Esophagus muscularis mucosa (tissue), 4 donors: ENCODE data around the gene ZSWIM4. TPM values are rescaled to one million over a fixed set of nuclear protein-coding genes. Genes with fewer than 3 reads are reported as not detected.

Source experiments
- DNase-seq: peaks from one replicate; pipeline ENCODE4 v3.0.0-alpha.2; 2017; ENCODE audit errors: extremely low spot score
- H3K27ac ChIP-seq, 4 donors: fragments of 200-600 bp; sonication (generic); replicated peaks in 1 of 4; 1 replicate in 3 of 4; 2 replicates in 1 of 4; pipeline ENCODE4 v1.5.1; 2016 to 2019; ENCODE audit warnings: mild to moderate bottlenecking in 1 of 4
- H3K27me3 ChIP-seq, 4 donors: fragments of 200-600 bp; sonication (generic); one replicate each; pipeline versions ENCODE4 v1.5.1 to v1.6.0; 2016 to 2019
- H3K36me3 ChIP-seq, 4 donors: fragments of 200-600 bp; sonication (generic); one replicate each; pipeline ENCODE4 v1.5.1; 2016 to 2019
- H3K4me1 ChIP-seq, 4 donors: fragments of 200-600 bp; sonication (generic); one replicate each; pipeline ENCODE4 v1.5.1; 2016 to 2019
- H3K4me3 ChIP-seq, 4 donors: fragments of 200-600 bp; sonication (generic); 1 replicate in 2 of 4; 2 replicates in 2 of 4; pipeline ENCODE4 v1.5.1; 2016 to 2019; ENCODE audit warnings: mild to moderate bottlenecking in 4 of 4, moderate library complexity in 1 of 4
- H3K9me3 ChIP-seq, 4 donors: fragments of 200-600 bp; sonication (generic); 1 replicate in 3 of 4; 2 replicates in 1 of 4; pipeline ENCODE4 v1.5.1; 2016 to 2019
- EP300 ChIP-seq: sonication (generic); formaldehyde crosslinking; IDR thresholded peaks from one replicate; pipeline ENCODE4 v1.6.1; 2017; ENCODE audit warnings: antibody characterized with exemption
- POLR2A ChIP-seq: fragments of 450-650 bp; IDR thresholded peaks from one replicate; pipeline ENCODE4 v1.6.1; 2017; ENCODE audit warnings: antibody characterized with exemption, moderate library complexity, mild to moderate bottlenecking, low read depth
- POLR2AphosphoS5 ChIP-seq, 2 donors: sonication (generic); formaldehyde crosslinking; IDR thresholded peaks; one replicate each; pipeline ENCODE4 v1.6.1; 2017; ENCODE audit warnings: antibody characterized with exemption in 2 of 2
- WGBS: methylation state at CpG from one replicate; pipeline ENCODE4 v1.1.5; 2018; 5-methylcytosine and 5-hydroxymethylcytosine counted together
- intact Hi-C: fragments of 100-400 bp; cut with DNase I; formaldehyde crosslinking; loops from one replicate; pipeline ENCODE4 v1.15.1; 2023
- total RNA-seq, 4 donors: library from RNA; depleted of rRNA; stranded (reverse); fragments of >200 nt; gene quantifications; one replicate each; pipeline versions ENCODE4 v1.1.0 to v1.2.1, GENCODE V29; 2016
- TF ChIP-seq, protein P1 (sequence below), 3 experiments: fragments of 200-600 bp in 2 of 3; fragments of 450-650 bp in 1 of 3; sonication (generic) in 2 of 3; IDR thresholded peaks; one replicate each; pipeline ENCODE4 v1.5.1; 2017 to 2019; ENCODE audit warnings: antibody characterized with exemption in 3 of 3, mild to moderate bottlenecking in 2 of 3, moderate library complexity in 1 of 3

ZSWIM4 gene
- total RNA-seq, 4 donors from 2014 or later, result 5.3 to 11.6 (median 7.8) TPM

DNA sequence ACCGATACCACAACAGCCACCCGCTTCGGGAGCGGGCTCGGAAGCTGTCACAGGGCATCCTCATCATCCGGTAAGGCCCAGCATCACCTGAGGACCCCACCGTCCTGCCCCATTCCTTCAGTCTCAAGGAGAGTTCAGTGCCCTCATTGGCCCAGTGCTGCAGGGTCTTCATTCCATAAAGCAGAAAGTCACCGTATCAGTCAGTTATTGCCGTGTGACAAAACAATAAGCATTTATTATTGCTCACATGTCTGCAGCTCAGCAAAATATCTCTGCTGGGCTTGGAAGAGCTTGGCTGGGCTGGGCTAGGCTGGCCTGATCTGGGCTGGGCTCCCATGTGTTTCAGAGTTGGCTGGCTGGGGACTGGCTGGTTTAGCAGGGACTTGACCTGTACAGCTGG lies 39.0 kb upstream of the ZSWIM4 start:
- Histone ChIP-seq H3K27me3 (no peaks in the 10 kb centered on the region), H3K9me3 (no peaks in the 10 kb centered on the region), H3K4me3 (no peak overlapping the region), H3K4me1 (peaks cover 0 to 5% (median 0%) of the 10 kb centered on the region in 4 donors), H3K27ac (no peak overlapping the region), H3K36me3 (peaks cover 81 to 100% (median 100%) of the 10 kb centered on the region in 4 donors)
- no peak for DNase-seq
- TF ChIP-seq POLR2AphosphoS5 (IDR thresholded peaks at IDR 0.05) (no peak), EP300 (no peak), POLR2A (no peak)
- TF ChIP-seq, protein P1, sequence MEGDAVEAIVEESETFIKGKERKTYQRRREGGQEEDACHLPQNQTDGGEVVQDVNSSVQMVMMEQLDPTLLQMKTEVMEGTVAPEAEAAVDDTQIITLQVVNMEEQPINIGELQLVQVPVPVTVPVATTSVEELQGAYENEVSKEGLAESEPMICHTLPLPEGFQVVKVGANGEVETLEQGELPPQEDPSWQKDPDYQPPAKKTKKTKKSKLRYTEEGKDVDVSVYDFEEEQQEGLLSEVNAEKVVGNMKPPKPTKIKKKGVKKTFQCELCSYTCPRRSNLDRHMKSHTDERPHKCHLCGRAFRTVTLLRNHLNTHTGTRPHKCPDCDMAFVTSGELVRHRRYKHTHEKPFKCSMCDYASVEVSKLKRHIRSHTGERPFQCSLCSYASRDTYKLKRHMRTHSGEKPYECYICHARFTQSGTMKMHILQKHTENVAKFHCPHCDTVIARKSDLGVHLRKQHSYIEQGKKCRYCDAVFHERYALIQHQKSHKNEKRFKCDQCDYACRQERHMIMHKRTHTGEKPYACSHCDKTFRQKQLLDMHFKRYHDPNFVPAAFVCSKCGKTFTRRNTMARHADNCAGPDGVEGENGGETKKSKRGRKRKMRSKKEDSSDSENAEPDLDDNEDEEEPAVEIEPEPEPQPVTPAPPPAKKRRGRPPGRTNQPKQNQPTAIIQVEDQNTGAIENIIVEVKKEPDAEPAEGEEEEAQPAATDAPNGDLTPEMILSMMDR (IDR thresholded peaks at IDR 0.05), result no peak
- 96% methylated on average over 9 of the region's 9 CpGs for WGBS
- intact Hi-C loops, result no loop called here

DNA sequence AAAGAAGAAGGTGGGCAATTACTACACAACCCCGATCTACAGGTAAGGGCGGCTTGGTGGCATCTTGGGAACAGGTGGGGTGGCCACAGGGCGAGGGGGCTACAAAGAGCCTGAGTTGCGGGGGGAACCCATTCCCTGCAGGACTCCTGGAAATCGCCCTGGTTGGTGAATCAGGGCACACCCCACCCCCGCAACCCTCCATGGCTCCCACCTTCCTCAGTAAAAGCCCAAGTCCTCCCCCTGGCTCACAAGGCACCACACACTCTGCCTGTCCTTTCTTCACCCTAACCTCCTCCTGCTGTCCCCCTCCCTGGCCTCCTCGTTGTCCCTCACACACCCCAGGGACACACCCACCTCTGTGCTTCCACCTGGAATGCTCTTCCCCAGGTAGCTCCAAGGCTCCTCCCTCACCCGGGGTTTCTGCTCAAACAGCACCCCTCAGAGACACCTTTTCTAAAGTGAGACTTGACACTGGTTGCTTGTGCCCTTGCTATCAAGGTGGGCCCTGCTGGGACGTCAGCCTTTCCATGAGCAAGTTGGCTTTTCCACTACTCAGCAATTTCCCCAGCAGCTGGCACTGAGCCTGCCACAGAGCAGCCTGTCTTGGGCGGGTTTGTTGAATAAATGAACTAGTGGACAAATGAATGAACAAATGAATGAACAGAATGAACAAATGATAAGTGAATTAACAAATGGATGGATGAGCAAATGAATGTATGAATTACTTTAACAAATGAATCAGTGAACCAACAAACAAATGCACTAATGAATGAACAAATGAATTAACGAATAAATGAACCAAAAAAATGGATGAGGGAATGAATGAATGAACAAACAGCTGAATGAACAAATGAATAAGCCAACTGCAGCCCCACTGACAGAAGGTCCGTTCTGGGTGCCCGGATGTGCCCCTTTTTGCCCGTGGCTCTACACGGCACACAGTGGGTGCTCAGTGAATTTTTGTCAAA lies 37.2 kb upstream of the ZSWIM4 start:
- H3K36me3 ChIP-seq, result peaks cover 87 to 100% (median 100%) of the 10 kb centered on the region in 4 donors
- H3K4me1 ChIP-seq, result peaks cover 0 to 3% (median 0%) of the 10 kb centered on the region in 4 donors
- H3K27me3 ChIP-seq, result no peaks in the 10 kb centered on the region
- intact Hi-C loops, result no loop called here
- TF ChIP-seq POLR2A (no peak), EP300 (no peak), POLR2AphosphoS5 (IDR thresholded peaks at IDR 0.05) (no peak)
- TF ChIP-seq, protein P1 (IDR thresholded peaks at IDR 0.05), result no peak
- WGBS, result 82% methylated on average over 14 of the region's 15 CpGs
- no peak for DNase-seq
- H3K4me3 ChIP-seq, result no peak overlapping the region
- no peak overlapping the region for H3K27ac ChIP-seq
- no peaks in the 10 kb centered on the region for H3K9me3 ChIP-seq

DNA sequence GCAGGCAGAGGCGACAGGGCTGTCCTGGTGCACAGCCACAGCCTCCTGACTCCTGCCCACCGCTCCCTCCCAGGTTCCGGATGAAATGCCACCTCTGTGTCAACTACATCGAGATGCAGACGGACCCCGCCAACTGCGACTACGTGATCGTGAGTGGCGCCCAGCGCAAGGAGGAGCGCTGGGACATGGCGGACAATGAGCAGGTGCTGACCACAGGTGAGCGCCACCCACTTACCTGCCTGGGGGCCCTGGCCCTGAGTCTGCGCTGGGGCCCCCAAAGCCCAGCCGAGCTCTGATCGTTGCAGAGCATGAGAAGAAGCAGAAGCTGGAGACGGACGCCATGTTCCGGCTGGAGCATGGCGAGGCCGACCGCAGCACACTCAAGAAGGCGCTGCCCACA lies 36.4 kb upstream of the ZSWIM4 start:
- Histone ChIP-seq H3K4me3 (no peak overlapping the region), H3K36me3 (peaks cover 88 to 97% (median 96%) of the 10 kb centered on the region in 4 donors), H3K27ac (no peak overlapping the region), H3K9me3 (no peaks in the 10 kb centered on the region), H3K4me1 (peaks cover 0 to 10% (median 4%) of the 10 kb centered on the region in 4 donors), H3K27me3 (no peaks in the 10 kb centered on the region)
- intact Hi-C loops, result no loop called here
- DNase-seq, result no peak
- 95% methylated on average over 11 of the region's 24 CpGs for WGBS
- TF ChIP-seq POLR2AphosphoS5 (IDR thresholded peaks at IDR 0.05) (no peak), EP300 (no peak), POLR2A (no peak)
- TF ChIP-seq, protein P1 (IDR thresholded peaks at IDR 0.05), result no peak

DNA sequence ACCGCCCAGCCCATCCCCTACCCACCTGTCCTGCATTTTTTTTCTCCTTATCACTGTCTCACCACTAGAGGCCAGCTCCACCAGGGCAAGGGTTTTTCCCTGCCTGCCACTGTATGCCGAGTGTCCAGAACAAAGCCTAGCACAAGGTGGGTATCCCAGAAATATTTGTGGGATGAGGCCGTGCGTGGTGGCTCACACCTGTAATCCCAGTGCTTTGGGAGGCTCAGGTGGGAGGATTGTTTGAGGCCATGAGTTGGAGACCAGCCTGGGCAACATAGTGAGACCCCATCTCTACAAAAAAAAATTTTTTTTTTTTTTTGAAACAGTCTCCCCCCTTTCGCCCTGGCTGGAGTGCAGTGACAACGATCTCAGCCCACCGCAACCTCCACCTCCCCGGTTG lies 33.8 kb upstream of the ZSWIM4 start:
- no peak overlapping the region for H3K4me3 ChIP-seq
- H3K27me3 ChIP-seq, result no peaks in the 10 kb centered on the region
- TF ChIP-seq POLR2AphosphoS5 (IDR thresholded peaks at IDR 0.05) (no peak), POLR2A (no peak), EP300 (no peak)
- TF ChIP-seq, protein P1 (IDR thresholded peaks at IDR 0.05), result no peak
- 90% methylated on average over 8 of the region's 8 CpGs for WGBS
- no peaks in the 10 kb centered on the region for H3K9me3 ChIP-seq
- no peak overlapping the region for H3K27ac ChIP-seq
- peaks cover 4 to 30% (median 21%) of the 10 kb centered on the region in 4 donors for H3K4me1 ChIP-seq
- no peak for DNase-seq
- peaks cover 65 to 74% (median 70%) of the 10 kb centered on the region in 4 donors for H3K36me3 ChIP-seq
- intact Hi-C loops, result no loop called here
